ENCODE data around the gene SLC5A10. TPM values are rescaled to one million over a fixed set of nuclear protein-coding genes. Genes with fewer than 3 reads are reported as not detected.

The SLC5A10 gene
- polyA plus RNA-seq, 1 donor, result 0.58 TPM

DNA sequence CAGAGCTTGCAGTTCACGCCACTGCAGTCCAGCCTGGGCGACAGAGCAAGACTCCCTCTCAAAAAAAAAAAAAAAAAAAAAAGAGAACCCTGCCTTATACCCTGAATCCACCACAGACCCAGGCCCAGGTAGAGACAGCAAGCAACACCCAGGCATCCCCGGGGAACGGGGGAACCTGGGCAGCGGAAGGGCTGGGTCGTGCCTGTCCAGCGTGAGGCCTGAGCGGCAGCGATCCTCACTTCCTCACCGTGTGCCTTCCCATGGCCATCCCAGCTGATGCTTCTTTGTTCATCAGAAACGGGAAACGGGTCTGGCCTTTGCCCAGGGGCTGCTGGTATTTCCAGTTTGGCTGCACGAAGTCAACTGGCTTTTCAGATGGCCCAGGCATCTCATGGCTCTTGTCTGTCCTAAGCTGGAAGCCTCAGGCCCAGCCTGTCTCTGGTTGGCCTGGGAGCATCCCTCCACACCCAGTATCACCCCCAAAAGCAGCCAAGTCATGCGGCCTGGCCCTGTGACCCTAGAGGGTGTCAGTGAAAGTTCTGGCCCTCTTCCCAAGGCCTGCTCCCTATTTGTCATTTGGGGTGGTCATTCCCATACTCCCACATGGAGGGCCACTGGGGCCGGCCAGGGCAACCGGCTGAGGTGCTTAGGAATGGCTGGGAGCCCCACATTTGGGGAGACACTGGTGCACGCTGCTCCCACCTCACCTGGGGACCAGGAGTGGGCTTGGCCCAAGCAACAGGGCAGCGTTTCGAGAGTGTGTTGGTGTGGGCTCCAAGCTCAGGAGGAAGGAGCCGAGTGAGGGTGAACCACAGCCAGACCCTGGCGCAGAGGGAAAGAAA is 32.5 kb downstream of the SLC5A10 start:
- no peak for DNase-seq

- no peak for DNase-seq
Observed at GRCh38 chr17:18985475-18985874, 33.5 kb downstream of the SLC5A10 start.

DNA sequence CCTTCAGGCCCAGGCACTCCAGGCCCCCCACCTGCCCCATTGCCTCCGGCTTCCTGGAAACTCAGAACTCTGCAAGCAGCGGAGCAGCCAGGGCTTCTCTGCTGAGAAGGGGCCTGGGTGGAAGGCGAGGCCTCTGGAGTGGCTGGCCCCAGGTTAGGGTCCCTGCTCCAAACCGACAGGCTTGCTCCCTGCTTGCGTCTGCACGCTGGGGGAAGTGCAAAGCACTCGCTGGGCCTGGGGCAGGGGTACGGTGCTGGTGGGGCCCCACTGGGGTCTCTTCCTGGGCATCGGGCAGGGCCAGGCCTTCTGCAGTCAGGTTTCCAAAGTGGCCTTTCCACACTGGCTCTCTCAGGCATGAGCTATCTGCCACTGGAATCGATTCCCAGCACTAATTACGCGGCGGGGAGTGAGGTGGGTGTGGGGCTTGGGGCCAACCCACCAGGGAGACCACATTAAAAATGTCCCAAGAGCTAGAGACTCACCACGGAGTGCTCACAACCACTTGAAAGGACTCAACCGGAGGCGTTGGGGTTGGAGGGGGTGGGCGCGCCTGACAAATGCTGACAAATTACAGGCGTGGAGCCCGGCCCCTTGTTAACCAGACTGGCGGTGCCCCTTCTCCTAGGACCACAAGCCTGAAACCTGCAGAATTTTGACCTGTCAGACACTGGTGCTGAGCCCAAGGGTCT is 34.7 kb downstream of the SLC5A10 start:
- no peak for DNase-seq

DNA sequence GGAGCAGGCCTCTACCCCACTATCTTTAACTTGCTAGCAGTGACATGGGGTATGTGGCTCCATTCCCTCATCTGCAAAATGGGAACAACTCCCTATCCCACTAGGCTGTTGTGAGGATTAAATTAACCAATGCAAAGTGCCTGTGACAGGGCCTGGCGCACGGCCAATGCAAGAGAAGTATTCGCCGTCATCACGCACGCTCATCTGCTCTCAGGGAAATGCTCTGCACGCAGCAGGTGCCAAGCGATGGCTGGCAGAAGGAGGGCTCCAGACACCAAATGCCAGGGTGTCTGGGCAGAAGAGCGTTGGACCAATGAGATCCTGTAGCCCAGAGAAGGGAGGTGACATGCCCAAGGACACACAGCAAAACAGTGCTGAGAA is 35.3 kb downstream of the SLC5A10 start:
- no peak for DNase-seq

DNA sequence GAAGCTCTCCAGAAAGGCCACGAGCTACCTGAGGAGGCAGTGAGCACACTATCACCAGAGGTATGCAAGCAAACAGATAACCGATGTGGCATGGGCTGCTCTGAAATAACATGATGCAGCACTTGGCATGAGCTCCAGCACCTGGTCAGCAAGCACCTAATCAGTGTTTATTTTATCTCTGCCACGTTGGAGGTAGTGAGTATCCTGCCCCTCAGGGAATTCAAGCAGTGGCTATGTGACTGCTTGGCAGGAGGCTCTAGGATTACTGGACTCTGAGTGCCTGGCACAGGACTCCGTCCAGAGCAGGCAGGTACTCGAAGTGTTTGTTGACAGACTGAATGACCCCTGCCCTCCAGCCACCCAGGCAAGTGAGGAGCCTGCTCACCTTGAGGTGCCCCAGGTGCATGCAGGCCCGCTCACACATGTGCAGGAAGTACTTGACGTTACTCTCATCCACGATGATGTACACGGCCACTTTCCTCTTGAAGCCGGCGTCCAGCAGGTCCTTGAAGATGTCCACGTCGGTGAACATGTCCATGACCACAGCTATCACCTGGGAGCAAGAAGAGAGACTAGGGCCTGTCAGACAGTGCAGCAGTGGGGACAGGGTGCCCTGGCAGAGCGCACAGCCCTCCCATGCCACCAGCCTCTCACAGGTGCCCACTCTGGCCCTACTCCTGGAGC is 36.0 kb downstream of the SLC5A10 start:
- DNase-seq, result no peak

DNA sequence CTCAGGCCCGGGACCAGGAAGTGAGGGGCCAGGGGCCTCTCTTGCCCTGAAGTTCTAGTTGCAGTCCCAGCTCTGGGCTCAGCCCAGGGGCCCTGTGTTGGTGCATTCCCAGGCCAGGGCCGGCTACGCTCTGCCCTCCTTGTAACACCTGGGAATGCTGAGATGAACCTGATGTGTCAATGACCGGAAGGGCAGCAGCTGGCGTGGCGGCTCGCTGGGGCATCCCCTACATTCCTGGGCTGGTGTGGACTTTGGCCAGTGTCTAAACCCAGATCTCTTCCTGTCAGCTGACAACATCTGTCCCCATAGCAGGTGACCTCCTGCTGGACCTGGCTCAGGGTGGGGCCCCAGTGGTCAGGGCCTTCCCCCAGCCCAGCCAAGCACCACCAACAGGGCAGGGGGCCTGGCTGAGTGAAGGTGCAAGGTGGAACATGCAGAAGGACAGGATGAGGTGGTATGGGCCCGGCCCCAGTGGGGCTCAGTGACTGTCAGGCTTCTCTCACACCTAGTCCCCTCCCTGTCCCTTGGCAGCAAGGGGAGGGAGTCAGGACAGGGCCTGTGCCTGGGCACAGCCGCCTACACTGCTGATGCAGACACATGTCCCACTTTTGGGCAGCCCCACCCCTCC is 36.7 kb downstream of the SLC5A10 start:
- no peak for DNase-seq

DNA sequence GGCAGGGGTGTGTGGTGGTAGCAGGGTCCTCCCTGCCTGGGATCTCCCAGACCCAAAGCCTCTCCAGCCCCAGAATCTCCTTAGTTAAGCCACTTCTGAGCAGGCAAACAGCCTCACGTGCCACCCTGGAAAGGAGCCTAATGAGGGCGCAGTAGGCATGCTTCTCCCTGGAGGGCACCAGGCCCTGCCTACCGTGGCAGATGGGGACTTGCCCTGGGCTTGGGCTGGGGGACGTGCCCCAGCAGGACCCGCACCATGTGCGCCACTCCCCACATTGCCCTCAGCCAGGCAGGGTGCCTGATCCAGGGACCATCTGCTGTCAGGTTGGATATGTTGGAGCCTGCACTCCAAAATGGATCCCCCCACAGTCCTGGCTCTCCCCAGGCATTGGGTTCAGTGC is 38.4 kb downstream of the SLC5A10 start:
- DNase-seq, result no peak

GRCh38 chr17:18991531-18992315 is 39.8 kb downstream of the SLC5A10 start:
- no peak for DNase-seq

GRCh38 chr17:18992454-18993130 is 40.6 kb downstream of the SLC5A10 start:
- no peak for DNase-seq

DNA sequence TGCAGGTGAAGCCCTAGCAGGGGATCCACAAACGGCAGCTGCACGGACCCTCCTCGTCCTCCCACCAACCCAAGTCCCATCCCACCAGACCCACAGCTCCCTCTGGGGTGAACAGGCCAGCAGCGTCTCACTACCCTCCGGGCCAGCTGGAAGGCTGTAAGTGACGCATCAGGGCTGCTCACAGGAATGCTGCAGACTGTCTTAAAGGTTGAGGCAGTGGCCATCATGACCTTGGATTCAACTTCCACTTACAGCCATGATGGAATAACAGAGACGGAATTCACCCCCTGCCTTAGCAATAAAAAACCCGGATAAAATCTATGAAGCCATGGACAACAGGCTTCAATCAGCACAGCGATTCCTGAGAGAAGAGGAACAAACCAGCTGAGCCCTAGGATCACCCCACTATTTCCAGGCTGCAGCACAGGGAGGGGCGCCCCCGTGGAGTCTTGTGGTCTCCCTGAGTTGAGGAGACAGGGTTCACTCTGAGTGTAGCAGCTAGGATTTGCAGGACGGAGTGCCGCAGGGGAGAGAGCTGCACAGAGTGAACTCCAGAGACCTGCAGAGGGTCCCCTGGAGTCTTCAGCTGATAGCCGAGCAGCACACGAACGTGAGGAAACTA is 42.1 kb downstream of the SLC5A10 start:
- peak; percentile 46 for DNase-seq

- DNase-seq, result no peak
Observed at GRCh38 chr17:18994631-18995030, 42.7 kb downstream of the SLC5A10 start.

GRCh38 chr17:18995220-18995619 is 43.3 kb downstream of the SLC5A10 start:
- DNase-seq, result no peak

DNA sequence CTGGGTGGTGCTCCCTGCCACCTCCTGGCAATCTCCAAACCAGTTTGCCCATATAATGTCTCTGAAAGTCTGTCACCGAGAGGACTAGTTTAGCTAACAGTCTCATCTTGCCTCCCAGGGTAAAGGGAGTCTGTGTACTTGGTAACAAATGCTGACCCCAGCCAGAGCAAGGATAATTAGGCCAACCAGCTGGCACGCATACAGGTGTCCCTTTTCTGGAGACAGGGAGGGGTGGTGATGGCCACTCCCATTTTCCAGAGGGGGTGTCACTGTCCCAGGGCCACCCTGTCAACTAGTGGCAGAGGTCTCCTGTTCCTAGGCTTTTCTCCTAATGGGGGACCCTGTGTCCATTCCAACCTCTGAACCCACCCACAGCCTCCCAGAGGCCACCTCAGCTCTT is 44.5 kb downstream of the SLC5A10 start:
- no peak for DNase-seq

- no peak for DNase-seq
Observed at GRCh38 chr17:18997650-18998196, 45.8 kb downstream of the SLC5A10 start.

GRCh38 chr17:18999394-18999793 is 47.4 kb downstream of the SLC5A10 start:
- no peak for DNase-seq

DNA sequence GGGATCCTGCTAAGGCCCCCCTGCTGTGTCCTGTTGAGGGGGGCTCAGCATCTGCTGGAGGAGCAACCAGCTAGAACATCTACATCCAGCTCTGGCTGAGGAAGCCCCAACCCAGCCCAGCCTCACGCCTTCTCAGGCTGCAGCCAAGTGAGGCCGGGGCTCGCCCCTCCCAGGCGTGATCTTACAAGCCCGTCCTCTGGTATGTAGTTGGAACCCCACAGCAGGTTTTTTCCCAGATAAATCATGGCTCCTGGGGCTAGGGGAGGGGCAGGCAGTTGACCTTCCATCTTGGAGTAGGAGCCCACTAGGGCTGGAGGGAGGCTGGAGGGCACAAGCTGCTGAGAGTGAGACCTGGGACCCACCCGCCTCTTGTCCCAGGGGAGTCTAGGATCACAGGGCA is 47.9 kb downstream of the SLC5A10 start:
- no peak for DNase-seq

- DNase-seq, result no peak
Observed at GRCh38 chr17:19000531-19001325, 48.8 kb downstream of the SLC5A10 start.

DNA sequence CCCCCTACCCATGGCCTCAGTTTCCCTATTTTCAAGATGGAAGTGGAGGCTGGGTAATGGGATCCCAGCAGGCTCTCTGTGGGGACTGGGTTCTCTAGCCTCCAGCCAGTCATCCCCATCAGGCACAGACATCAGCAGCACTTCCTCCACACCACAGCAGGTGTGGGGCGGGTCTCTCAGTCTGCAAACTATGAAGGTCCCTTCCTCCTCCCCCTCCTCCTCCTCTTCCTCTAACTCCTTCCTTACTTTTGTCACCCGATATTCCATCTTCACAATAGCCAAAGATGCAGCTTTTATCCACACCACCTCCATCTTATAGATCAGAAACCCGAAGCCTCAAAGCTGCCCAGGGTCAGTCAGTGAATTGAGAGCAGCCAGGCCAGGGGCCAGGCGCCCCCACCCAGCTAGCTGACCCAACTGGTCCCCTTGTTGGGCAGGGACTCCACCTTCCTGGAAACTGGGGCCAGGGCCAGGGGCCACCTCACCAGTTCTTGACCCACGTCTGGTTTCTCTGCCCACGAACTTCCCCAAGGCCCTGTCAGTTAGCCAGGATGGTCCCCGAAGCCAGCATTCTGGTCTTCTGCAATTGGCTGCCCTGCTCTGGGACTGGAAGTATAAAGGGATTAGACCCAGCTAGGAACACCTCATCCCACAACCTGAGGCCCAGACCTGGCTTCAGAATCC is 50.1 kb downstream of the SLC5A10 start:
- DNase-seq, result no peak
